ENCODE measurements around the gene SNAP91. TPM values are rescaled to one million over a fixed set of nuclear protein-coding genes. Genes with fewer than 3 reads are reported as not detected.

SNAP91 gene
- total and polyA plus RNA-seq, 2 experiments from 2014 or later, result 0.53 to 1.4 TPM

DNA sequence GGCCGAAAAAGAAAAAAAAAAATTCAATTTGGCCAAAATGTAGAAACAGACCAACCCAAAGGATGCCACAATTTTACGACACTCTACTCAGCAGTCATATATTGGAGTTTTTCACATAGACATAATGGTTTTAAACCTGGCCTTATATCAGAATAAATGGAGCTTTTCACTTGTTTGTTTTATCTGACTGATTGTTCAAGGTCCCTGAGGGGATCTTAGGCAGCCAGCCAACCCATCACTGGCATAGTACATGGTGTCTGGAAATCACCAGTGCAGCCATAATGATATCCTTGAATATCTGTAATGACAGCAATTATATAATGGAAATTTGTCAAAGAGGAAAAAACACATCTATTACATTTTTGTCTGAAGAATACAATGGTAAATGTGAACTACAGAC, 99.7 kb downstream of the SNAP91 start:
- no peaks in the 10 kb centered on the region for H3K9me3 ChIP-seq (ENCODE audit: low read depth)
- 80% methylated on average over 2 of the region's 2 CpGs for WGBS (ENCODE audit: low lambda C conversion rate, missing lambda C conversion rate)
- H3K4me2 ChIP-seq, result no peak overlapping the region
- no peaks in the 10 kb centered on the region for H3K9me2 ChIP-seq (replicated peaks; ENCODE audit: insufficient read depth)
- TF ChIP-seq EZH2phosphoT487 (IDR thresholded peaks at IDR 0.05; ENCODE audit: low read depth, severe bottlenecking, unreplicated experiment) (no peak), EZH2 (IDR thresholded peaks at IDR 0.05; ENCODE audit: borderline replicate concordance) (no peak)
- TF ChIP-seq, protein P1, sequence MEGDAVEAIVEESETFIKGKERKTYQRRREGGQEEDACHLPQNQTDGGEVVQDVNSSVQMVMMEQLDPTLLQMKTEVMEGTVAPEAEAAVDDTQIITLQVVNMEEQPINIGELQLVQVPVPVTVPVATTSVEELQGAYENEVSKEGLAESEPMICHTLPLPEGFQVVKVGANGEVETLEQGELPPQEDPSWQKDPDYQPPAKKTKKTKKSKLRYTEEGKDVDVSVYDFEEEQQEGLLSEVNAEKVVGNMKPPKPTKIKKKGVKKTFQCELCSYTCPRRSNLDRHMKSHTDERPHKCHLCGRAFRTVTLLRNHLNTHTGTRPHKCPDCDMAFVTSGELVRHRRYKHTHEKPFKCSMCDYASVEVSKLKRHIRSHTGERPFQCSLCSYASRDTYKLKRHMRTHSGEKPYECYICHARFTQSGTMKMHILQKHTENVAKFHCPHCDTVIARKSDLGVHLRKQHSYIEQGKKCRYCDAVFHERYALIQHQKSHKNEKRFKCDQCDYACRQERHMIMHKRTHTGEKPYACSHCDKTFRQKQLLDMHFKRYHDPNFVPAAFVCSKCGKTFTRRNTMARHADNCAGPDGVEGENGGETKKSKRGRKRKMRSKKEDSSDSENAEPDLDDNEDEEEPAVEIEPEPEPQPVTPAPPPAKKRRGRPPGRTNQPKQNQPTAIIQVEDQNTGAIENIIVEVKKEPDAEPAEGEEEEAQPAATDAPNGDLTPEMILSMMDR (IDR thresholded peaks at IDR 0.05; ENCODE audit: poor library complexity), result no peak
- no peak overlapping the region for H3K27ac ChIP-seq
- H4K20me1 ChIP-seq (ENCODE audit: insufficient read depth, poor library complexity, severe bottlenecking), result no peaks in the 10 kb centered on the region
- H3K36me3 ChIP-seq (replicated peaks; ENCODE audit: insufficient read depth, low read depth), result no peaks in the 10 kb centered on the region
- DNase-seq (ENCODE audit: low spot score), result no peak
- H2AFZ ChIP-seq, result no peak overlapping the region
- H3K79me2 ChIP-seq, result no peaks in the 10 kb centered on the region
- H3K4me3 ChIP-seq, result no peak overlapping the region
- no peaks in the 10 kb centered on the region for H3K4me1 ChIP-seq (ENCODE audit: insufficient read depth)
- no peaks in the 10 kb centered on the region for H3K27me3 ChIP-seq

DNA sequence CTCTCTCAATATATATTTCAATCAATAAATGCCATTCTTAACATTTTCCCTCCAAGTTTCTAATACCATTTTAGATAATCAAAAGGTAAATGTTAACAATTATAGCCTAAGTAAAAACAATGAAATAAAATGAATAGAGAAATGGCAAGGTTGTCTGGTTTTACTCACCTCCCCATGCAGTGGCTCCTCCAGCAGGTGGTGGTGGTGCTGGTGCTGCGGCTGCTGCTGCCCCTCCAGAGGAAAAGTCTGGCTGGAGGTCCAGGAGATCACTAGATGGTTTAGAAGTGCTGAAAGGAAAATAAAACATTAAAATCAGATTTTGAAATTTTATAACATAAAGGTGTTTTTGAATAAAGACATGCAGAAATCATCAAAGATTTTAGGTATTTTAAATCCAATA, 103.4 kb downstream of the SNAP91 start:
- DNase-seq (ENCODE audit: low spot score), result no peak
- Histone ChIP-seq H3K27ac (no peak overlapping the region), H3K36me3 (replicated peaks; ENCODE audit: insufficient read depth, low read depth) (no peaks in the 10 kb centered on the region), H3K9me3 (ENCODE audit: low read depth) (no peaks in the 10 kb centered on the region), H3K27me3 (no peaks in the 10 kb centered on the region), H3K79me2 (no peaks in the 10 kb centered on the region), H3K4me1 (ENCODE audit: insufficient read depth) (no peaks in the 10 kb centered on the region), H4K20me1 (ENCODE audit: insufficient read depth, poor library complexity, severe bottlenecking) (no peaks in the 10 kb centered on the region), H3K9me2 (replicated peaks; ENCODE audit: insufficient read depth) (no peaks in the 10 kb centered on the region), H3K4me3 (no peak overlapping the region), H2AFZ (no peak overlapping the region), H3K4me2 (no peak overlapping the region)
- TF ChIP-seq EZH2 (IDR thresholded peaks at IDR 0.05; ENCODE audit: borderline replicate concordance), result no peak
- TF ChIP-seq, protein P1 (IDR thresholded peaks at IDR 0.05; ENCODE audit: poor library complexity), result no peak
- no peak for TF ChIP-seq EZH2phosphoT487 (IDR thresholded peaks at IDR 0.05; ENCODE audit: low read depth, severe bottlenecking, unreplicated experiment)
- WGBS (ENCODE audit: low lambda C conversion rate, missing lambda C conversion rate), result 79% methylated on average over 1 of the region's 1 CpG

DNA sequence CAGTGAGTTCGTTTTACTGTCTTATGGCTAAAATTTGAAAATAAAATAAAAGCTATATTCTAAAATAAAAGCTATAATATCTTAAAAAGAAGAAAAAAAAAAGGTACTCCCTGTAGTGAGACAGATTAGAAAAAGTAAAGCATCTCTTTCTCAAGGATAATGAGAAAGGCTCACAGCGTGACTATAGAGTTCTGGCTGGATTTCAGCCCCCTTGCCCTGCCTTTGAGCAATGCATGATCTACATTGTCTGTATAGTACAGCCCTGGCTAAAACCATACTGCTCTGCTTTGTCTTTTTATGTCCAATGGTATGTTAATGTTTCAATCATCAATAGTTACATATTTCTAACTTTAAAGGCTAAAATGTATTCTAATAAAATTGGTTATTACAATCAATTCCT, 105.3 kb downstream of the SNAP91 start:
- DNase-seq (ENCODE audit: low spot score), result no peak
- H2AFZ ChIP-seq, result no peak overlapping the region
- 65% methylated on average over 2 of the region's 2 CpGs for WGBS (ENCODE audit: low lambda C conversion rate, missing lambda C conversion rate)
- H3K4me1 ChIP-seq (ENCODE audit: insufficient read depth), result no peaks in the 10 kb centered on the region
- H3K4me2 ChIP-seq, result no peak overlapping the region
- no peaks in the 10 kb centered on the region for H3K9me2 ChIP-seq (replicated peaks; ENCODE audit: insufficient read depth)
- H3K9me3 ChIP-seq (ENCODE audit: low read depth), result no peaks in the 10 kb centered on the region
- no peaks in the 10 kb centered on the region for H4K20me1 ChIP-seq (ENCODE audit: insufficient read depth, poor library complexity, severe bottlenecking)
- H3K79me2 ChIP-seq, result no peaks in the 10 kb centered on the region
- H3K36me3 ChIP-seq (replicated peaks; ENCODE audit: insufficient read depth, low read depth), result no peaks in the 10 kb centered on the region
- no peak overlapping the region for H3K4me3 ChIP-seq
- H3K27me3 ChIP-seq, result no peaks in the 10 kb centered on the region
- no peak for TF ChIP-seq EZH2phosphoT487 (IDR thresholded peaks at IDR 0.05; ENCODE audit: low read depth, severe bottlenecking, unreplicated experiment)
- no peak for TF ChIP-seq EZH2 (IDR thresholded peaks at IDR 0.05; ENCODE audit: borderline replicate concordance)
- TF ChIP-seq, protein P1 (IDR thresholded peaks at IDR 0.05; ENCODE audit: poor library complexity), result no peak
- H3K27ac ChIP-seq, result no peak overlapping the region

DNA sequence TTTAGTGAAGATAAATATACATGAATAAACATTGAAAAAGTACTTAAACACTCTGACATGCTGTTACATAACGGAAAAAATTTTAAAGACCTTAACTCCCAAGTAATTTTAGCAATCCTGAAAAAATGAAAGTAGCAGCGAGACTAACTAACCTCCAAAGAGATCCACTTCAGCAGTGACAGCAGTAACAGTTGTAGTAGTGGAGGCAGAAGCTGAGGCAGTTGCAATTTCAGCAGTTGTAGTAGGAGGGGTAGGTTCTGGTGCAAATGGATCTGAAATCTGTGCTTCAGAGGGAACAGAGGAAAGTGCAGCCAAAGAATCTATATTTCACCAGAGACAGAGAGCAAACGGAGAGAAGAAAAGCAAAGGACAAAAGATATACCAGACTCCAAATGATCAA, 107.8 kb downstream of the SNAP91 start:
- Histone ChIP-seq H3K9me3 (ENCODE audit: low read depth) (no peaks in the 10 kb centered on the region), H3K27ac (no peak overlapping the region), H3K4me2 (no peak overlapping the region), H3K36me3 (replicated peaks; ENCODE audit: insufficient read depth, low read depth) (no peaks in the 10 kb centered on the region), H3K9me2 (replicated peaks; ENCODE audit: insufficient read depth) (no peaks in the 10 kb centered on the region), H2AFZ (no peak overlapping the region), H4K20me1 (ENCODE audit: insufficient read depth, poor library complexity, severe bottlenecking) (no peaks in the 10 kb centered on the region), H3K79me2 (no peaks in the 10 kb centered on the region), H3K27me3 (no peaks in the 10 kb centered on the region), H3K4me3 (no peak overlapping the region), H3K4me1 (ENCODE audit: insufficient read depth) (no peaks in the 10 kb centered on the region)
- TF ChIP-seq, protein P1 (IDR thresholded peaks at IDR 0.05; ENCODE audit: poor library complexity), result no peak
- TF ChIP-seq EZH2 (IDR thresholded peaks at IDR 0.05; ENCODE audit: borderline replicate concordance), result no peak
- no peak for TF ChIP-seq EZH2phosphoT487 (IDR thresholded peaks at IDR 0.05; ENCODE audit: low read depth, severe bottlenecking, unreplicated experiment)
- 83% methylated on average over 3 of the region's 3 CpGs for WGBS (ENCODE audit: low lambda C conversion rate, missing lambda C conversion rate)
- no peak for DNase-seq (ENCODE audit: low spot score)
